Endothelial cell of umbilical vein (primary cell): Measurements from ENCODE around the gene DMTF1. TPM values are rescaled to one million over a fixed set of nuclear protein-coding genes. Genes with fewer than 3 reads are reported as not detected.

Experiments used
- BruUV-seq: library from RNA; stranded (reverse); fragments of 400-500 nt; replicated peaks from 2 replicates; lab custom pipeline; 2021; lab: Mats Ljungman, UMichigan
- CTCF ChIA-PET: fragments of 300-600, 350-600 bp; sonication (Branson Sonifier 250); formaldehyde crosslinking; loops from one replicate; lab custom pipeline; 2021; ENCODE audit warnings: antibody characterized with exemption, inconsistent platforms; lab: Charles Lee
- POLR2A ChIA-PET: fragments of 300-600, 350-600 bp; sonication (Branson Sonifier 250); formaldehyde crosslinking; loops from one replicate; lab custom pipeline; 2021; ENCODE audit warnings: antibody characterized with exemption, inconsistent platforms; lab: Charles Lee
- DNase-seq: peaks from one replicate; pipeline ENCODE4 v3.0.0-alpha.2; 2011; ENCODE audit warnings: low read depth, low spot score
- FAIRE-seq: peaks from 2 replicates; lab custom pipeline; 2011; peaks lifted over from hg19 to GRCh38; lab: Jason Lieb, UNC
- H2AFZ ChIP-seq: 2 replicates; pipeline ENCODE4 v1.6.0; 2012; ENCODE audit warnings: low read depth, low read length, control low read depth, inconsistent platforms
- H3K27ac ChIP-seq: 2 replicates; pipeline ENCODE4 v1.5.1; 2011; ENCODE audit warnings: low read depth, mild to moderate bottlenecking, control low read depth, low read length, moderate library complexity; ENCODE audit not compliant: insufficient read depth
- H3K27me3 ChIP-seq, 2 experiments: 2 replicates each; pipeline versions ENCODE4 v1.6.0 to v1.6.1; 2011; ENCODE audit warnings: low read length in 2 of 2, mixed read lengths in 1 of 2; ENCODE audit not compliant: control insufficient read depth in 2 of 2, insufficient read depth in 2 of 2
- H3K36me3 ChIP-seq, 2 experiments: 2 replicates in 1 of 2; 3 replicates in 1 of 2; pipeline ENCODE4 v1.5.1; 2011; ENCODE audit warnings: low read length in 2 of 2, mild to moderate bottlenecking in 1 of 2, moderate library complexity in 1 of 2; ENCODE audit not compliant: control insufficient read depth in 2 of 2, insufficient read depth in 2 of 2; ENCODE audit errors: extremely low read depth in 1 of 2
- H3K4me1 ChIP-seq: 3 replicates; pipeline ENCODE4 v1.5.1; 2011; ENCODE audit warnings: mild to moderate bottlenecking, low read length; ENCODE audit not compliant: control insufficient read depth, insufficient read depth; ENCODE audit errors: extremely low read depth
- H3K4me2 ChIP-seq: 2 replicates; pipeline ENCODE4 v1.6.1; 2011; ENCODE audit warnings: low read length, control low read depth, mixed read lengths; ENCODE audit not compliant: insufficient read depth
- H3K4me3 ChIP-seq, 3 experiments: fragments of 200-600 bp in 1 of 3; sonication (generic), shearing (Covaris generic) in 1 of 3; replicated peaks in 1 of 3; 2 replicates each; pipeline ENCODE4 v1.5.1; 2011 to 2016; ENCODE audit warnings: control low read depth in 3 of 3, low read length in 3 of 3, mild to moderate bottlenecking in 2 of 3, inconsistent platforms in 1 of 3, low read depth in 1 of 3, moderate library complexity in 1 of 3; ENCODE audit not compliant: insufficient read depth in 1 of 3
- H3K79me2 ChIP-seq: 2 replicates; pipeline ENCODE4 v1.6.0; 2012; ENCODE audit warnings: low read length, inconsistent platforms; ENCODE audit not compliant: control insufficient read depth, insufficient read depth
- H3K9ac ChIP-seq: replicated peaks from 2 replicates; pipeline ENCODE3; 2011; ENCODE audit warnings: low read length, control low read depth; ENCODE audit not compliant: insufficient read depth; ENCODE audit errors: extremely low read depth
- H3K9me1 ChIP-seq: replicated peaks from 3 replicates; pipeline ENCODE4 v1.6.0; 2011; ENCODE audit warnings: mild to moderate bottlenecking, low read length; ENCODE audit not compliant: control insufficient read depth, insufficient read depth; ENCODE audit errors: extremely low read depth
- H3K9me3 ChIP-seq: replicated peaks from 2 replicates; pipeline ENCODE4 v1.5.1; 2012; ENCODE audit warnings: low read length, inconsistent platforms; ENCODE audit not compliant: control insufficient read depth, insufficient read depth
- H4K20me1 ChIP-seq: replicated peaks from 2 replicates; pipeline ENCODE3; 2011; ENCODE audit warnings: mild to moderate bottlenecking, low read length; ENCODE audit not compliant: control insufficient read depth, insufficient read depth; ENCODE audit errors: extremely low read depth
- CTCF ChIP-seq, 2 donors: IDR thresholded peaks; 1 replicate in 1 of 2; 2 replicates in 1 of 2; pipeline ENCODE4 v1.5.1; 2011; ENCODE audit warnings: low read length in 2 of 2, mild to moderate bottlenecking in 2 of 2, moderate library complexity in 2 of 2, control low read depth in 1 of 2, inconsistent platforms in 1 of 2, low read depth in 1 of 2; ENCODE audit not compliant: insufficient read depth in 1 of 2; ENCODE audit errors: extremely low read depth in 1 of 2
- EZH2 ChIP-seq: IDR thresholded peaks from 2 replicates; pipeline ENCODE4 v1.6.1; 2012; ENCODE audit warnings: borderline replicate concordance, low read depth, mild to moderate bottlenecking, moderate library complexity, low read length, inconsistent platforms; ENCODE audit not compliant: severe bottlenecking
- FOS ChIP-seq: IDR thresholded peaks from 2 replicates; pipeline ENCODE4 v1.6.1; 2011; ENCODE audit warnings: mild to moderate bottlenecking, low read length, moderate library complexity, borderline replicate concordance; ENCODE audit not compliant: insufficient read depth
- GATA2 ChIP-seq: IDR thresholded peaks from 2 replicates; pipeline ENCODE4 v1.7.0; 2011; ENCODE audit warnings: low read depth, mild to moderate bottlenecking, moderate library complexity, mixed read lengths, low read length; ENCODE audit not compliant: insufficient read length, insufficient read depth
- JUN ChIP-seq: IDR thresholded peaks from 2 replicates; pipeline ENCODE4 v1.6.1; 2011; ENCODE audit warnings: borderline replicate concordance, low read depth; ENCODE audit not compliant: insufficient read length, insufficient read depth
- MAX ChIP-seq: IDR thresholded peaks from 2 replicates; pipeline ENCODE4 v1.6.1; 2011; ENCODE audit not compliant: insufficient read depth, insufficient read length
- MYC ChIP-seq: IDR thresholded peaks from one replicate; pipeline ENCODE4 v1.6.1; 2011; ENCODE audit warnings: mild to moderate bottlenecking, low read depth, low read length
- POLR2A ChIP-seq: IDR thresholded peaks from 2 replicates; pipeline ENCODE4 v1.6.1; 2012; ENCODE audit warnings: low read depth, mild to moderate bottlenecking, control low read depth, low read length
- POLR2AphosphoS5 ChIP-seq: IDR thresholded peaks from 2 replicates; pipeline ENCODE4 v1.6.1; 2012; ENCODE audit warnings: low read depth, mild to moderate bottlenecking, control low read depth, low read length, moderate library complexity; ENCODE audit not compliant: insufficient read depth
- dilution Hi-C: fragments of 300-500 bp; cut with MboI; formaldehyde crosslinking; loops from one replicate; pipeline ENCODE4 v1.15.0; 2019; ENCODE audit warnings: low sequenced_read_pairs; ENCODE audit not compliant: extremely low pct_ligation_motif_present
- intact Hi-C: fragments of 100-400 bp; cut with micrococcal nuclease; formaldehyde crosslinking; loops from one replicate; pipeline ENCODE4 v1.10.0; 2022
- polyA plus RNA-seq, 4 experiments: library from polyadenylated mRNA; depleted of rRNA in 3 of 4; stranded (reverse) in 3 of 4; unstranded in 1 of 4; fragments of >200 nt; gene quantifications; 2 replicates each; pipeline versions ENCODE4 v1.2.1 to v1.2.3, GENCODE V29; 2011 to 2012; ENCODE audit warnings: missing spikeins in 1 of 4
- total RNA-seq: library from RNA; stranded (reverse); gene quantifications from 2 replicates; pipeline ENCODE4 v1.2.3, GENCODE V29; 2021

DMTF1 gene
- total and polyA plus RNA-seq, 2 donors (not counting 3 experiments of a cell fraction or from before 2014, with no cell fraction given), result 78.5 to 100.0 TPM

- no peak overlapping the region for H3K27ac ChIP-seq
- no peak for DNase-seq
- ChIA-PET POLR2A (no interaction called here), CTCF (no interaction called here)
- no peaks in the 10 kb centered on the region for H4K20me1 ChIP-seq
- H3K36me3 ChIP-seq, result peaks cover 23 to 51% of the 10 kb centered on the region in 2 experiments
- intact Hi-C loops (no loop called here), dilution Hi-C loops (no loop called here)
- no peak for TF ChIP-seq POLR2A
- no peak for TF ChIP-seq MAX
- no peak for TF ChIP-seq FOS
- no peak for TF ChIP-seq MYC
- no peak for TF ChIP-seq JUN
- no peak for TF ChIP-seq CTCF (IDR thresholded peaks at IDR 0.05; ENCODE audit: extremely low read depth in 1 of 2, insufficient read depth in 1 of 2, low read depth in 1 of 2, low read length in 2 of 2)
- TF ChIP-seq EZH2, result no peak
- no peak for TF ChIP-seq GATA2
- TF ChIP-seq POLR2AphosphoS5, result no peak
- no peaks in the 10 kb centered on the region for H3K9me3 ChIP-seq
- BruUV-seq, result no TSS peak
- no peak overlapping the region for H3K9ac ChIP-seq
- no peaks in the 10 kb centered on the region for H3K27me3 ChIP-seq
- H3K79me2 ChIP-seq, result no peaks in the 10 kb centered on the region
- no peaks in the 10 kb centered on the region for H3K9me1 ChIP-seq
- H3K4me2 ChIP-seq, result no peak overlapping the region
- no peak overlapping the region for H3K4me3 ChIP-seq
- no peak overlapping the region for H2AFZ ChIP-seq
- no peaks in the 10 kb centered on the region for H3K4me1 ChIP-seq
- FAIRE-seq, result no peak
Observed at GRCh38 chr7:87188930-87189329, 36.7 kb downstream of the DMTF1 start.
